Peyer's patch (tissue), 4 donors: ENCODE measurements around the gene LIPC. TPM values are rescaled to one million over a fixed set of nuclear protein-coding genes. Genes with fewer than 3 reads are reported as not detected.
A peak's percentile ranks its signal among the peaks of the same experiment; 100 is the strongest.

Source experiments
- DNase-seq, 3 donors: peaks; one replicate each; pipeline ENCODE4 v3.0.0-alpha.2; 2017 to 2019
- H3K27ac ChIP-seq, 4 donors: fragments of 200-600 bp; sonication (generic); one replicate each; pipeline ENCODE4 v1.5.1; 2016 to 2019
- H3K27me3 ChIP-seq, 2 donors: fragments of 200-600 bp; sonication (generic); one replicate each; pipeline ENCODE4 v1.5.1; 2019
- H3K36me3 ChIP-seq, 3 donors: fragments of 200-600 bp; sonication (generic); one replicate each; pipeline ENCODE4 v1.5.1; 2016 to 2019
- H3K4me1 ChIP-seq, 4 donors: fragments of 200-600 bp; sonication (generic); one replicate each; pipeline ENCODE4 v1.5.1; 2016 to 2019
- H3K4me3 ChIP-seq, 4 donors: fragments of 200-600 bp; sonication (generic); 1 replicate in 3 of 4; 2 replicates in 1 of 4; pipeline ENCODE4 v1.5.1; 2016 to 2019; ENCODE audit warnings: mild to moderate bottlenecking in 1 of 4
- H3K9me3 ChIP-seq, 4 donors: fragments of 200-600 bp; sonication (generic); one replicate each; pipeline ENCODE4 v1.5.1; 2016 to 2019; ENCODE audit warnings: mild to moderate bottlenecking in 1 of 4
- POLR2A ChIP-seq, 2 donors: fragments of 450-650 bp; IDR thresholded peaks; one replicate each; pipeline ENCODE4 v1.5.1; 2017; ENCODE audit warnings: antibody characterized with exemption in 2 of 2, mild to moderate bottlenecking in 2 of 2, moderate library complexity in 2 of 2
- total RNA-seq, 4 donors: library from RNA; depleted of rRNA; stranded (reverse); fragments of >200 nt; gene quantifications; one replicate each; pipeline ENCODE4 v1.1.0, GENCODE V29; 2016
- TF ChIP-seq, protein P1 (sequence below), 6 experiments: fragments of 450-650 bp in 4 of 6; fragments of 200-600 bp in 2 of 6; sonication (generic) in 1 of 6; IDR thresholded peaks; one replicate each; pipeline ENCODE4 v1.5.1; 2017 to 2019; ENCODE audit warnings: antibody characterized with exemption in 6 of 6, mild to moderate bottlenecking in 3 of 6, moderate library complexity in 1 of 6

Gene LIPC
- total RNA-seq, 4 donors from 2014 or later, result 0.40 to 8.9 (median 1.0) TPM; not detected in 1

DNA sequence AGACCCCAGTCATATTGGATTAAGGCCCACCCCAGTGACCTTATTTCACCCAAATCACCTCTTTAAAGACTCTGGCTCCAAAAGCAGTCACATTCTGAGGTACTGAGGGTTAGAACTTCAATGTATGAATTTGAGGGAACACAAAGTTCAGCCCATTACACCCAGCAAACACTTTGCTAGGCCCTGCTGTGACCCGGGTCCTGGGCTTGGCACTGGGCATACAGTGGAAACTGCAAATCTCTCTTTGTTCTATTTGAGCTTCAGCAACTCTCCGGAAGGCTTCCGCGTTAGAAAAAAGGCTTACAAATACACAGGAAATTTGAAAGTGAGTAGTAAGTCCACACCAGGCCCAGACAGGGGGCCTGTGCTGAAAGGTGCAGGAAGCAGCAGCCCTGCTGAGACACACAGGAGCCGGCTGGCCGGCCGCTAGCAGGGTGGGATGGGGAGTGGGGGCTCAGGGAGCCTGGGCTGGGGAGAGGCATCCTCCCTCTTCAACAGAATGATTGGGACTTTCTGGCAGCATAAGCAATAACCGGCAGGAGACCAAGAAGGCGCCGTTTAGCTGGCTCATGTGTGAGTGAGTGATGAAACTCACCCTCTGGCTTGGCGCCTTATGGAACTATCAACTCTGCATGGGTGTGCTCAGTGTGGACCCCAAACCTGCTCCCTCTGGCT, 13.0 kb downstream of the LIPC start:
- no peak for TF ChIP-seq POLR2A (IDR thresholded peaks at IDR 0.05)
- TF ChIP-seq, protein P1, sequence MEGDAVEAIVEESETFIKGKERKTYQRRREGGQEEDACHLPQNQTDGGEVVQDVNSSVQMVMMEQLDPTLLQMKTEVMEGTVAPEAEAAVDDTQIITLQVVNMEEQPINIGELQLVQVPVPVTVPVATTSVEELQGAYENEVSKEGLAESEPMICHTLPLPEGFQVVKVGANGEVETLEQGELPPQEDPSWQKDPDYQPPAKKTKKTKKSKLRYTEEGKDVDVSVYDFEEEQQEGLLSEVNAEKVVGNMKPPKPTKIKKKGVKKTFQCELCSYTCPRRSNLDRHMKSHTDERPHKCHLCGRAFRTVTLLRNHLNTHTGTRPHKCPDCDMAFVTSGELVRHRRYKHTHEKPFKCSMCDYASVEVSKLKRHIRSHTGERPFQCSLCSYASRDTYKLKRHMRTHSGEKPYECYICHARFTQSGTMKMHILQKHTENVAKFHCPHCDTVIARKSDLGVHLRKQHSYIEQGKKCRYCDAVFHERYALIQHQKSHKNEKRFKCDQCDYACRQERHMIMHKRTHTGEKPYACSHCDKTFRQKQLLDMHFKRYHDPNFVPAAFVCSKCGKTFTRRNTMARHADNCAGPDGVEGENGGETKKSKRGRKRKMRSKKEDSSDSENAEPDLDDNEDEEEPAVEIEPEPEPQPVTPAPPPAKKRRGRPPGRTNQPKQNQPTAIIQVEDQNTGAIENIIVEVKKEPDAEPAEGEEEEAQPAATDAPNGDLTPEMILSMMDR (IDR thresholded peaks at IDR 0.05), result no peak
- Histone ChIP-seq H3K36me3 (no peaks in the 10 kb centered on the region), H3K27ac (peak overlapping the region in 1 of 4 donors; percentile 9), H3K27me3 (no peaks in the 10 kb centered on the region), H3K4me1 (peaks cover 0 to 36% (median 11%) of the 10 kb centered on the region in 4 donors), H3K9me3 (no peaks in the 10 kb centered on the region), H3K4me3 (no peak overlapping the region)
- no peak for DNase-seq

DNA sequence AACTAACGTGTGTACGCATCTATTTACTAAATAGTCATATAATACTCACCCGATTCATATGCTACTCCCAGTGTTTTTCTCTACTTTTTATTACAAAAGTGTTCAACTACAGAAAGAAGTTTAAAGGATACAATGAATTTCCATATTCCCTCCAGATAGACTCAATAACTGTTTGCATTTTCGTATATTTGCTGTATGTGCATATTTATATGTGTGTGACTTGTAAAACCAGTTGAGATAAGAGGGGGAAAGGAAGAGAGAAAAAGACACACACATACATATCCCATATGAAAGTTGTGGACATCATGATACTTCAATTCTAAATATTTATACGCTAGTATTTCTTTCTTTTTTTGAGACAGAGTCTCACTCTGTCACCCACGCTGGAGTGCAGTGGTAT, 14.1 kb downstream of the LIPC start:
- peaks cover 0 to 28% (median 4%) of the 10 kb centered on the region in 4 donors for H3K4me1 ChIP-seq
- no peak overlapping the region for H3K4me3 ChIP-seq
- H3K9me3 ChIP-seq, result no peaks in the 10 kb centered on the region
- DNase-seq, result no peak
- no peak overlapping the region for H3K27ac ChIP-seq
- no peak for TF ChIP-seq POLR2A (IDR thresholded peaks at IDR 0.05)
- TF ChIP-seq, protein P1 (IDR thresholded peaks at IDR 0.05), result no peak
- H3K36me3 ChIP-seq, result no peaks in the 10 kb centered on the region
- H3K27me3 ChIP-seq, result no peaks in the 10 kb centered on the region

DNA sequence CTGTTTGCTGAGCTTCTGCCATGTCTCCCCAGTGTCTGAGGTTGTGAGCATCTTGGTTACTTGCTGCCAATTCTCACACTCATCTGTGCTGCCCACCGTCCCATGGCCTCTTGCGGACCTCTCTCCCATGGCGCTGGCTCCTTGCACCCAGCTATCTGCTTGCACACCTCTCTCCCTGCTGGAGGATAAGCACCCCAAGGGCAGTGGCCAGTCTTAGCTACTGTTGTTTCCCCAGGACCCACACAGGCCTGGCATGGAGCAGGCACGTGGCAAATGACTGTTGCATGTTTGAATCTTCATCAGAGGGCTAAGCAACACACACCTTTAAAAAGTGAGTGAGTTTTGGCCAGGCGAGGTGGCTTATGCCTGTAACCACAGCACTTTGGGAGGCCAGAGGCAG, 14.7 kb downstream of the LIPC start:
- no peak overlapping the region for H3K4me3 ChIP-seq
- H3K36me3 ChIP-seq, result no peaks in the 10 kb centered on the region
- H3K4me1 ChIP-seq, result peaks cover 0 to 24% (median 3%) of the 10 kb centered on the region in 4 donors
- no peak for DNase-seq
- TF ChIP-seq POLR2A (IDR thresholded peaks at IDR 0.05), result no peak
- TF ChIP-seq, protein P1 (IDR thresholded peaks at IDR 0.05), result no peak
- no peaks in the 10 kb centered on the region for H3K27me3 ChIP-seq
- H3K9me3 ChIP-seq, result no peaks in the 10 kb centered on the region
- no peak overlapping the region for H3K27ac ChIP-seq

DNA sequence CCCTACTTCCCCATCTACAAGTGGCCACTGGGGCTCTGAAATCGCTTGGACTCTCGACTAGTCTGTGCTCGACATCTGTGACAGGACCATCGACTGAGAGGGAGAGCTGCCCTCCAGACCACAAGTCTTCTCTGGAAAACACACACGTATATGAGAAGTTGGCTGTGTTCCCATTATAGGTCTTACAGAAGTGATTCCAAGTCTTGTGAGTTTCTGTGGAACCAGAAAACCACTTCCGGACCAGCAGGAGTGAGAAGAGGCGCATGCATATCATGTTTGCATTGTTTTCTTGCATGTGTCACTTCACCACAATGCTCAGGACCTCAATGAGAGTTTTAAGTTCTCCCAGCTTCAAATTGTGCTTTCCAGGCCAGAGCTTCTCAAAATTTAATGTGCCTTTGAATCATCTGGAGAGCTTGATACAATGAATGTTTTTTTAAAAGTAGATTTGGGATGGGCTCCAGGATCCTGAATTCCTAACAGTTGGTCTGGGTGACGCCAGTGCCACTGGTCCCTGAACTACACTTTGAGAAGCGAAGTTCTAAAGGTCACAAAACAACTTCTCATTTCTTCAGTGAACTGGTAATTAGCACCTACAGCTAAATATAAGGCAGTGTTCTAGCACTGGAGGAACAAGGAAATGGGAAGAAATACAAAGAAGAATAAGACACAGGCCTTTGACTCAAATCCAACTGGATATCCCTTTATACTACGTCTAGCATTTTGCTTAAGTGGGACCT, 15.7 kb downstream of the LIPC start:
- no peak for DNase-seq
- no peaks in the 10 kb centered on the region for H3K9me3 ChIP-seq
- H3K36me3 ChIP-seq, result no peaks in the 10 kb centered on the region
- TF ChIP-seq, protein P1 (IDR thresholded peaks at IDR 0.05), result no peak
- TF ChIP-seq POLR2A (IDR thresholded peaks at IDR 0.05), result no peak
- H3K4me1 ChIP-seq, result peaks cover 0 to 19% (median 3%) of the 10 kb centered on the region in 4 donors
- no peaks in the 10 kb centered on the region for H3K27me3 ChIP-seq
- H3K4me3 ChIP-seq, result no peak overlapping the region
- H3K27ac ChIP-seq, result peak overlapping the region in 2 of 4 donors; percentile 47 to 57

DNA sequence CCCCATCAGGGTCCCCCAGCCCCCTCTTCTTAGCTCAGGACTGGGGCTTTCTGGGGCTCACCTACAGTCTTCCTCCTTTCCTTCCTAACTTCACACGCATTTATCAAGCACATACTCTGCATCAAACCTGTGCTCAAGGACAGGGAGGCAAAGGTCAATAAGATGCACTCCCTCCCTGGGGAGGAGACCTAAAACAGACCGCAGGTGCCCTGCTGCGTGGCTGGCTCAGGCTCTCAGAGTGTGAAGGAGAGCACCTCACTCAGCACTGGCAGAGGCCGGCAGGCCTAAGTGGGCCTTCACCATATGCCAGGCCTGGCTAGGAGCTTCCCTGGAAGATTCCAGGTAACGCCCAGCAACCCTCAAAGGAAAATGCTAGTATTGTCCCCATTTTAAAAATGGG, 16.5 kb downstream of the LIPC start:
- peak overlapping the region in 2 of 4 donors; percentile 47 to 57 for H3K27ac ChIP-seq

More for the DNA sequence above, 16.5 kb downstream of the LIPC start:
- Histone ChIP-seq H3K4me1 (peaks cover 0 to 19% (median 3%) of the 10 kb centered on the region in 4 donors), H3K9me3 (no peaks in the 10 kb centered on the region), H3K36me3 (no peaks in the 10 kb centered on the region), H3K4me3 (no peak overlapping the region), H3K27me3 (no peaks in the 10 kb centered on the region)
- no peak for DNase-seq
- TF ChIP-seq, protein P1 (IDR thresholded peaks at IDR 0.05), result no peak
- TF ChIP-seq POLR2A (IDR thresholded peaks at IDR 0.05), result no peak
